ENCODE results near the gene PDGFRB.

Gene PDGFRB

GRCh38 chr5:150155258-150156026 is at the start of gene PDGFRB:
Gene PDGFRB (minus strand): TSS chr5:150155845. CDS start chr5:150137047, 18,798 bp downstream.
- TF ChIP-seq CEBPB (IDR thresholded peaks at IDR 0.05): no peak
- no peak for TF ChIP-seq REST (IDR thresholded peaks at IDR 0.05; ENCODE audit: low read depth)
- TF ChIP-seq TCF12 (IDR thresholded peaks at IDR 0.05; ENCODE audit: low read depth): no peak
- no peak for TF ChIP-seq ZBTB7A (IDR thresholded peaks at IDR 0.05; ENCODE audit: low read depth)
- TF ChIP-seq FOXM1 (IDR thresholded peaks at IDR 0.05; ENCODE audit: borderline replicate concordance, low read depth): no peak
- no peak for TF ChIP-seq EP300 (IDR thresholded peaks at IDR 0.05; ENCODE audit: borderline replicate concordance)
- no peak for TF ChIP-seq TEAD4 (IDR thresholded peaks at IDR 0.05)
- TF ChIP-seq EGR1 (IDR thresholded peaks at IDR 0.05): no peak
- TF ChIP-seq CREB1 (IDR thresholded peaks at IDR 0.05; ENCODE audit: low read depth): no peak
- TF ChIP-seq USF1 (IDR thresholded peaks at IDR 0.05): no peak
- TF ChIP-seq YY1 (IDR thresholded peaks at IDR 0.05; ENCODE audit: low read depth): no peak
- TF ChIP-seq RAD21 (IDR thresholded peaks at IDR 0.05; ENCODE audit: low read depth): no peak
- TF ChIP-seq TAF1 (IDR thresholded peaks at IDR 0.05; ENCODE audit: low read depth): no peak
- TF ChIP-seq NFIC (IDR thresholded peaks at IDR 0.05): no peak
- TF ChIP-seq MAX (IDR thresholded peaks at IDR 0.05): no peak

- TF ChIP-seq ZBTB7A (IDR thresholded peaks at IDR 0.05; ENCODE audit: low read depth): no peak
- TF ChIP-seq FOXM1 (IDR thresholded peaks at IDR 0.05; ENCODE audit: borderline replicate concordance, low read depth): no peak
- TF ChIP-seq CEBPB (IDR thresholded peaks at IDR 0.05): no peak
- no peak for TF ChIP-seq MAX (IDR thresholded peaks at IDR 0.05)
- no peak for TF ChIP-seq EP300 (IDR thresholded peaks at IDR 0.05; ENCODE audit: borderline replicate concordance)
- TF ChIP-seq REST (IDR thresholded peaks at IDR 0.05; ENCODE audit: low read depth): no peak
- no peak for TF ChIP-seq TAF1 (IDR thresholded peaks at IDR 0.05; ENCODE audit: low read depth)
- no peak for TF ChIP-seq NFIC (IDR thresholded peaks at IDR 0.05)
- TF ChIP-seq TEAD4 (IDR thresholded peaks at IDR 0.05): no peak
- no peak for TF ChIP-seq RAD21 (IDR thresholded peaks at IDR 0.05; ENCODE audit: low read depth)
- no peak for TF ChIP-seq CREB1 (IDR thresholded peaks at IDR 0.05; ENCODE audit: low read depth)
- no peak for TF ChIP-seq YY1 (IDR thresholded peaks at IDR 0.05; ENCODE audit: low read depth)
- TF ChIP-seq EGR1 (IDR thresholded peaks at IDR 0.05): no peak
- TF ChIP-seq USF1 (IDR thresholded peaks at IDR 0.05): no peak
- no peak for TF ChIP-seq TCF12 (IDR thresholded peaks at IDR 0.05; ENCODE audit: low read depth)
Observed at GRCh38 chr5:150204590-150204960, 48.9 kb upstream of the PDGFRB start.

- TF ChIP-seq RAD21 (IDR thresholded peaks at IDR 0.05; ENCODE audit: low read depth): no peak
Observed at GRCh38 chr5:150203832-150204589, 48.4 kb upstream of the PDGFRB start.

GRCh38 chr5:150202501-150202900 is 46.9 kb upstream of the PDGFRB start:
- no peak for TF ChIP-seq YY1 (IDR thresholded peaks at IDR 0.05; ENCODE audit: low read depth)
- no peak for TF ChIP-seq RAD21 (IDR thresholded peaks at IDR 0.05; ENCODE audit: low read depth)
- TF ChIP-seq FOXM1 (IDR thresholded peaks at IDR 0.05; ENCODE audit: borderline replicate concordance, low read depth): no peak
- TF ChIP-seq CEBPB (IDR thresholded peaks at IDR 0.05): no peak
- no peak for TF ChIP-seq REST (IDR thresholded peaks at IDR 0.05; ENCODE audit: low read depth)
- TF ChIP-seq TCF12 (IDR thresholded peaks at IDR 0.05; ENCODE audit: low read depth): no peak
- no peak for TF ChIP-seq ZBTB7A (IDR thresholded peaks at IDR 0.05; ENCODE audit: low read depth)
- no peak for TF ChIP-seq EP300 (IDR thresholded peaks at IDR 0.05; ENCODE audit: borderline replicate concordance)
- TF ChIP-seq EGR1 (IDR thresholded peaks at IDR 0.05): no peak
- TF ChIP-seq USF1 (IDR thresholded peaks at IDR 0.05): no peak
- no peak for TF ChIP-seq CREB1 (IDR thresholded peaks at IDR 0.05; ENCODE audit: low read depth)
- no peak for TF ChIP-seq TEAD4 (IDR thresholded peaks at IDR 0.05)
- no peak for TF ChIP-seq TAF1 (IDR thresholded peaks at IDR 0.05; ENCODE audit: low read depth)
- no peak for TF ChIP-seq MAX (IDR thresholded peaks at IDR 0.05)
- no peak for TF ChIP-seq NFIC (IDR thresholded peaks at IDR 0.05)
